H7 (cell line): Measurements from ENCODE around the gene MAST3. TPM values are rescaled to one million over a fixed set of nuclear protein-coding genes. Genes with fewer than 3 reads are reported as not detected.
A peak's percentile ranks its signal among the peaks of the same experiment; 100 is the strongest.
"Not testable (repeated sequence)": the region's sequence is repeated elsewhere in the genome, so short reads cannot be mapped to it uniquely, and the experiment has no call there.

Experiments
- DNase-seq: peaks from one replicate; pipeline ENCODE4 v3.0.0; 2012
- H3K27me3 ChIP-seq: 2 replicates; pipeline ENCODE4 v1.6.0; 2011; ENCODE audit warnings: mild to moderate bottlenecking, low read length; ENCODE audit not compliant: control insufficient read depth, insufficient read depth
- H3K36me3 ChIP-seq: replicated peaks from 2 replicates; pipeline ENCODE4 v1.5.1; 2011; ENCODE audit warnings: low read length; ENCODE audit not compliant: control insufficient read depth, insufficient read depth
- H3K4me3 ChIP-seq: 2 replicates; pipeline ENCODE4 v1.5.1; 2011; ENCODE audit warnings: low read depth, mild to moderate bottlenecking, control low read depth, low read length, moderate library complexity; ENCODE audit not compliant: insufficient read depth
- total RNA-seq: library from RNA; depleted of rRNA; stranded (reverse); fragments of >200 nt; shearing (Covaris generic); gene quantifications from 2 replicates; pipeline ENCODE4 v1.2.3, GENCODE V29; 2014

The MAST3 gene
- total RNA-seq, 1 experiment from 2014 or later = 2.4 TPM

GRCh38 chr19:18097993-18098890 lies 664 bp downstream of the MAST3 start:
- DNase-seq = peak; percentile 57
- Histone ChIP-seq H3K4me3 (peak overlapping the region; percentile 43), H3K36me3 (no peaks in the 10 kb centered on the region), H3K27me3 (peaks cover 23% of the 10 kb centered on the region)

- DNase-seq = peak; percentile 79
- Histone ChIP-seq H3K36me3 (no peaks in the 10 kb centered on the region), H3K27me3 (peaks cover 23% of the 10 kb centered on the region), H3K4me3 (peak overlapping the region; percentile 10; the same call in 1 of the 2 replicates)
Measured at GRCh38 chr19:18098891-18099622, 1.5 kb downstream of the MAST3 start.

- DNase-seq = no peak
- Histone ChIP-seq H3K36me3 (no peaks in the 10 kb centered on the region), H3K27me3 (peaks cover 23% of the 10 kb centered on the region), H3K4me3 (no peak overlapping the region)
Measured at GRCh38 chr19:18099623-18099995, 2.0 kb downstream of the MAST3 start.

- peaks cover 23% of the 10 kb centered on the region for H3K27me3 ChIP-seq
- H3K36me3 ChIP-seq = no peaks in the 10 kb centered on the region
- DNase-seq = peak; percentile 95
- H3K4me3 ChIP-seq = no peak overlapping the region
Measured at GRCh38 chr19:18100710-18101109, 3.1 kb downstream of the MAST3 start.

GRCh38 chr19:18101268-18101667 lies 3.7 kb downstream of the MAST3 start:
- DNase-seq = no peak
- H3K36me3 ChIP-seq = no peaks in the 10 kb centered on the region
- peaks cover 23% of the 10 kb centered on the region for H3K27me3 ChIP-seq
- no peak overlapping the region for H3K4me3 ChIP-seq

GRCh38 chr19:18102916-18103542 lies 5.5 kb downstream of the MAST3 start:
- Histone ChIP-seq H3K27me3 (peaks cover 20% of the 10 kb centered on the region), H3K4me3 (no peak overlapping the region), H3K36me3 (no peaks in the 10 kb centered on the region)
- DNase-seq = no peak

GRCh38 chr19:18104793-18105131 lies 7.2 kb downstream of the MAST3 start:
- no peaks in the 10 kb centered on the region for H3K36me3 ChIP-seq
- peaks cover 15% of the 10 kb centered on the region for H3K27me3 ChIP-seq
- H3K4me3 ChIP-seq = peak overlapping the region; percentile 41
- DNase-seq = no peak

GRCh38 chr19:18105259-18105658 lies 7.7 kb downstream of the MAST3 start:
- not testable (repeated sequence) for H3K4me3 ChIP-seq, DNase-seq, H3K36me3 ChIP-seq
- peaks cover 17% of the 10 kb centered on the region for H3K27me3 ChIP-seq

- Histone ChIP-seq H3K27me3 (peaks cover 26% of the 10 kb centered on the region), H3K4me3 (no peak overlapping the region), H3K36me3 (no peaks in the 10 kb centered on the region)
- peak; percentile 11 for DNase-seq
Measured at GRCh38 chr19:18107235-18107634, 9.7 kb downstream of the MAST3 start.

GRCh38 chr19:18108897-18109296 lies 11.3 kb downstream of the MAST3 start:
- Histone ChIP-seq H3K4me3 (no peak overlapping the region), H3K27me3 (peaks cover 26% of the 10 kb centered on the region), H3K36me3 (no peaks in the 10 kb centered on the region)
- peak; percentile 16 for DNase-seq

GRCh38 chr19:18109341-18109732 lies 11.8 kb downstream of the MAST3 start:
- Histone ChIP-seq H3K27me3 (peaks cover 26% of the 10 kb centered on the region), H3K36me3 (no peaks in the 10 kb centered on the region), H3K4me3 (peak overlapping the region; percentile 77)
- no peak for DNase-seq

GRCh38 chr19:18109733-18110608 lies 12.4 kb downstream of the MAST3 start:
- H3K27me3 ChIP-seq = peaks cover 26% of the 10 kb centered on the region
- DNase-seq = peak; percentile 93
- H3K4me3 ChIP-seq = peak overlapping the region; percentile 77
- H3K36me3 ChIP-seq = no peaks in the 10 kb centered on the region

GRCh38 chr19:18110609-18111232 lies 13.1 kb downstream of the MAST3 start:
- Histone ChIP-seq H3K27me3 (peaks cover 26% of the 10 kb centered on the region), H3K4me3 (peak overlapping the region; percentile 77), H3K36me3 (no peaks in the 10 kb centered on the region)
- peak; percentile 42 for DNase-seq
